Upper lobe of left lung (tissue), 4 donors: ENCODE data around the gene CYB5R3.

Source experiments
- EP300 ChIP-seq, 4 donors: sonication (generic); formaldehyde crosslinking; IDR thresholded peaks; one replicate each; pipeline ENCODE4 v1.5.1; 2017; ENCODE audit warnings: antibody characterized with exemption in 4 of 4, control low read depth in 2 of 4
- POLR2A ChIP-seq, 4 donors: fragments of 450-650 bp; IDR thresholded peaks; one replicate each; pipeline ENCODE4 v1.5.1; 2016 to 2017; ENCODE audit warnings: antibody characterized with exemption in 4 of 4, mild to moderate bottlenecking in 2 of 4
- POLR2AphosphoS5 ChIP-seq, 2 donors: sonication (generic); formaldehyde crosslinking; IDR thresholded peaks; one replicate each; pipeline ENCODE4 v1.5.1; 2017; ENCODE audit warnings: antibody characterized with exemption in 2 of 2
- TF ChIP-seq, protein P1 (sequence below), 6 experiments: fragments of 450-650 bp in 4 of 6; fragments of 200-600 bp in 2 of 6; sonication (generic) in 2 of 6; IDR thresholded peaks; one replicate each; pipeline ENCODE4 v1.5.1; 2016 to 2019; ENCODE audit warnings: antibody characterized with exemption in 6 of 6

DNA sequence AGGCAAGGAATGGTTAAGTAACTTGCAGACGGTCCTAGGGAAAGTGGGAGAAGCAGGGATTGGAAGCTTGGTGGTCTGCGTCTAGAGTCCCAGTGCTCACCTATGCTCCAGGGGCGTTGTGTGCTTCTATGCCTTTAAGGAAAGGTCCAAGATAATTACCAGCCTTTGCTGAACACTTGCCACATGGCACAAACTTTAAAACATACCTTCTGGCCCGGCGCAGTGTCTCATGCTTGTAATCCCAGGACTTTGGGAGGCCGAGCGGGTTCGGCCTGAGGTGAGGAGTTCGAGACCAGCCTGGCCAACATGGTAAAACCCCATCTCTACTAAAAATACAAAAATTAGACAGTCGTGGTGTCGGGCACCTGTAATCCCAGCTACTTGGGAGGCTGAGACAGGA is 36.9 kb downstream of the CYB5R3 start:
- TF ChIP-seq POLR2A (IDR thresholded peaks at IDR 0.05) (no peak), POLR2AphosphoS5 (IDR thresholded peaks at IDR 0.05) (no peak), EP300 (IDR thresholded peaks at IDR 0.05) (no peak)
- TF ChIP-seq, protein P1, sequence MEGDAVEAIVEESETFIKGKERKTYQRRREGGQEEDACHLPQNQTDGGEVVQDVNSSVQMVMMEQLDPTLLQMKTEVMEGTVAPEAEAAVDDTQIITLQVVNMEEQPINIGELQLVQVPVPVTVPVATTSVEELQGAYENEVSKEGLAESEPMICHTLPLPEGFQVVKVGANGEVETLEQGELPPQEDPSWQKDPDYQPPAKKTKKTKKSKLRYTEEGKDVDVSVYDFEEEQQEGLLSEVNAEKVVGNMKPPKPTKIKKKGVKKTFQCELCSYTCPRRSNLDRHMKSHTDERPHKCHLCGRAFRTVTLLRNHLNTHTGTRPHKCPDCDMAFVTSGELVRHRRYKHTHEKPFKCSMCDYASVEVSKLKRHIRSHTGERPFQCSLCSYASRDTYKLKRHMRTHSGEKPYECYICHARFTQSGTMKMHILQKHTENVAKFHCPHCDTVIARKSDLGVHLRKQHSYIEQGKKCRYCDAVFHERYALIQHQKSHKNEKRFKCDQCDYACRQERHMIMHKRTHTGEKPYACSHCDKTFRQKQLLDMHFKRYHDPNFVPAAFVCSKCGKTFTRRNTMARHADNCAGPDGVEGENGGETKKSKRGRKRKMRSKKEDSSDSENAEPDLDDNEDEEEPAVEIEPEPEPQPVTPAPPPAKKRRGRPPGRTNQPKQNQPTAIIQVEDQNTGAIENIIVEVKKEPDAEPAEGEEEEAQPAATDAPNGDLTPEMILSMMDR (IDR thresholded peaks at IDR 0.05): no peak
